HG03521 (cell line): ENCODE measurements around the gene STARD3.
"Not testable (repeated sequence)": the region's sequence is repeated elsewhere in the genome, so short reads cannot be mapped to it uniquely, and the experiment has no call there.

Source experiments
- ATAC-seq: cut with Tn5 transposase; IDR thresholded peaks from one replicate; pipeline ENCODE4 v1.9.1; 2021; ENCODE audit warnings: mild to moderate bottlenecking, moderate library complexity; ENCODE audit not compliant: unreplicated experiment

Gene STARD3

DNA sequence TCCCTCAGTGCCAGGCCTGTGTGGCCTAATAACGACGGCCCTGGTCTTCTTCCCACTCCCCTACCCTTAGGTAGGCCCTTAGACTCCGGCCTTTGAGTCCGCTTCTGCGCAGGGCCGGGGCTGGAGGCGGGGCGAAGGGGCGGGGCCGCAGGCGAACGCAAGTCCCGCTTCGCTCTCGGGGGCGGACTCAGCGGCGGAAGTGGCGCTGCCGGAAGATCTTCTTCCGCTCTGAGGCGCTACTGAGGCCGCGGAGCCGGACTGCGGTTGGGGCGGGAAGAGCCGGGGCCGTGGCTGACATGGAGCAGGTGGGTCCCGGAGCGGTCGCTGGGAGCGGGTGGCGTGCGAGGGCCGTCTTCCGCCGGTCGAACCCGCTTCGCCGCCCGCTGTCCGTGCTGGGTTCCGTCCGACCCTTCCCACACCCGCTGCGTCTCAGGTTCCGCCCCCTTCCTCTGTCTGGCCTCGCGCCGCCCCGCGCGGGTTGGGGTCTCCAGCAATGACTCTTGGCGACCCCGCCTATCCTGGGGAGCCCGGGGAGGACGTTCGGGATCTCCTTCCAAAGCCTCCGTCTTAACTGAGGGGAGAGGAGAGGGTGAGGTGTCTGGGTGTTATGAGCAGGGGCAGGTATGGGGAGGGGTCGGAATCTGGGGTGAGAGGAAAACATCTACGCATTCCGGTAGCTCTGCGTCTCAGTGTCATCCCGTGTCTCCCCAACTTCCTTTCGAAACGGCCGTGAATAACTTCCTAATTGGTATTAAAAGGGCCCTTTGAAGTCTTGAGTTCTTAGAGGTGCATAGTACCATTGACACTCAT, at the start of gene STARD3:
Gene STARD3 (plus strand): TSS at position 218 of the 810 bp plus-strand sequence. CDS start 16,388 bp downstream, outside the sequence.
- ATAC-seq = peak; percentile 77

DNA sequence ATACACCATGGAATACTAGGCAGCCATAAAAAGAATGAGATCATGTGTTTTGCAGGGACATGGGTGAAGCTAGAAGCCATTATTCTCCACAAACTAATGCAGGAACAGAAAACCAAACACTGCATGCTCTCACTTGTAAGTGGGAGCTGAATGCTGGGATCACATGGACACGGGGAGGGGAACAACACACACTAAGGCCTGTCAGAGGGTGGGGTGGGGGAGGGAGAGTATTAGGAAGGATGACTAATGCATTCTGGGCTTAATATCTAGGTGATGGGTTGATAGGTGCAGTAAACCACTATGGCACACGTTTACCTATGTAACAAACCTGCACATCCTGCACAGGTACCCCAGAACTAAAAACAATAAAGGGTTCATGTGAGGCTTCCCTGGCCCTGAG, 46.8 kb upstream of the STARD3 start:
- not testable (repeated sequence) for ATAC-seq

DNA sequence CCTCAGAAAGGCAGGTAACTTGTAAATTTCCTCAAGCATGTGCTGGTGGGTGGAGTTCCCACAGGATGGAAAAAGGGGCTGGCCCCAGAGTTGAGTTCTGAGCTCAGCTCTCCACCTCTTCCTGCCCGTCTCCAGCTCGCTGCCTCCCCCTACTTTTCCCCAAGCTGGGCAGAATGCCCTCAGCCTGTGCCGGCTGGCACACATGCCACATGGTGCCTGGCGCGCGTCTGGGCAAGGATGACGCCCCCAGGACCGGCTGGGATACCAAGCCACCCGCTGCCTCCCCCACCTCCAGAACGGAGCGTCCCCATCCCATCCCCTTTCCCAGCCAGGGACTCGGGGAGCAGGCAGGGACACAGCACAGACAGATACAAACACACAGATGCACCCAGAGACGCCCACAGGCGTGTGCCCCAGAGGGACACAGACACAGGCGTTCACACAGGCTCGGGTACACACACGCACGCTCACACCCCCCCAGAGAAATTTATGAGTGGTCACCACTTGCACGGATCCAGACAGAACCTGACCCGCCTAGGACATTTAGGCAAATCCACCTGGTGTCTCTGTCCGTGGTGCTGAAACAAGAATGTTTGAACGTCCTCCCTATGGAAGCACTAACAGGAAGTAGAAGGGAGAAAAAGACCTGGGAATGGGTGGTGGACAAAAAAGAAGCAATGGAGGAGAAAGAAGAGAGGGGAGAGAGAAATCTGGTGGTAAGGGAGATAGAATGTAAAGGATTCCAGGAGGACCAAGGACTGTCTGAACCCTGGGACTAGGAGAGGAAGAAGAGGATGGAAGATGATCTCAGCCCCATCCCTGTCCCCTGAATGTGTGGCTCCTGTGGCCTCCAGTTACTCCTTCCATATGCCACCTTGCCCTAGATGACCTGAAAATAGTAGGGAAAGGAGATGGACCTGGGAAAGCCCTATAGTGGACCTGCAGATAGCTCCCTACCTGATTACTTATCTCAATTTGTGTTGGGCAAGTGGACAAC, 44.7 kb upstream of the STARD3 start:
- no peak for ATAC-seq

DNA sequence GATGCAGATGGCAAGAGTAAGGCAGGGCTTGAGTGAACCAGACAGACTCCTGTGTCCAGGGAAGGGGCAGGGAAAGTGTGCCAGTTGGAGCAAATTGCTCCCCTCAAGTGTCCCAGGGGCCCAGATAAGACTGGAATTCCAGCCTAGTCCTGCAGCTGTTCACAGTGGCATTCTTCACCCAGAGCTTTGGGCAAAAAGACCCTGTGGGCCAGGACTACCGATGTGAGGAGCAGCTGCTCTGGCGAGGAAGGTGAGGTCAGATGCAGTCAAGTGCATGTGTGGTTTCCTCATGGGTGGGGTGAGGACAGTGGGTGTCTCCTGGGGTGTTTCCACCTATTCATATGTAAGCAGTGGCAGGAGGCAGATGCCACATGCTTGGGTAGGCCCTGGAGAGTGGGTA, 43.6 kb upstream of the STARD3 start:
- ATAC-seq = no peak

DNA sequence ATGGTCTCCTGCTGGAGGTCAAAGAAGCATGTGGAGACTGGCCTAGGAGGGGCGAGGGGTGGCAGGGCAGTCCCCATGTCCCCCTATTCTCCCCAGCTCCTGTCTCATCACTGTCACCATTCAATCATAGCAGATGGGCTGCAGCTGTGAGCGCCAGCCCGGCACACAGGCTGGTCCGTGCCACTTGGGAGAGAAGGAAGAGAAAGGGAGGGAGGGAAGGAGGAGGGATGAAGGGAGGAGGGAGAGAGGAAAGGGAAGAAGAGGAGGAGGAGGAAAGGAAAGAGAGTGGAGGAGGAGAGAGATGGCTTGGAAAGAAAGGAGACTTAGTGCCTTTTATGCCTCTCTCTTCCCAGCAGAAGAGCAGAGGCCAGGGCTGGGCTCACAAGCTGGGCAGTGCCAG, 41.6 kb upstream of the STARD3 start:
- ATAC-seq = no peak

DNA sequence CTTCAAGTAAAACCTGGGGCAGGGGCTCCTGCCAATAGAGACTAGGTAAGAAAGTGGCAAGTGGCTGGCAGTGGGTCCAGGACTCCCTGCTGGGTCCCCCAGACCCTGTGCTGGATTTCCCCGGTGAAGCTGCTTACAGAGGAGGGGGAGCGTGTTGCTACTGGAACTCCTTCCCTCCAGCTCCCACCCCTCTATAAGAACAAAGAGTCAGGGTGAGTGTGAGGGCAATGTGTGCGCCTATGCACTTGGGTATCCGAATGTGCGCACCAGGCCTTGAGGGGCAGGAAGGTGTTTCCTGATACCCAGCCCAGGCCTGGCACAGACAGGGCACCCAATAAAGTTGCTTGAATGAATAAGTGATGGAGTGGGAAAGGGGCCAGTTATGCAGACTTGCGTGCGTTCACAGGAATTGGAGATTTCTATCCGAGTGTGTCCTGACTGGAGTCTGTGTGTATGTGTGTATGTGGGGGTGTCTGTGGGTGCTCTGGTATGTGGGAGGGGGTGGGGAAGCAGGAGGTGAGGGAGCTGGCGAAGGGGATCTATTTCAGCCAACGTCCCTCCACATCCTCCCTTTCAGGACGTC, 40.9 kb upstream of the STARD3 start:
- ATAC-seq = no peak

DNA sequence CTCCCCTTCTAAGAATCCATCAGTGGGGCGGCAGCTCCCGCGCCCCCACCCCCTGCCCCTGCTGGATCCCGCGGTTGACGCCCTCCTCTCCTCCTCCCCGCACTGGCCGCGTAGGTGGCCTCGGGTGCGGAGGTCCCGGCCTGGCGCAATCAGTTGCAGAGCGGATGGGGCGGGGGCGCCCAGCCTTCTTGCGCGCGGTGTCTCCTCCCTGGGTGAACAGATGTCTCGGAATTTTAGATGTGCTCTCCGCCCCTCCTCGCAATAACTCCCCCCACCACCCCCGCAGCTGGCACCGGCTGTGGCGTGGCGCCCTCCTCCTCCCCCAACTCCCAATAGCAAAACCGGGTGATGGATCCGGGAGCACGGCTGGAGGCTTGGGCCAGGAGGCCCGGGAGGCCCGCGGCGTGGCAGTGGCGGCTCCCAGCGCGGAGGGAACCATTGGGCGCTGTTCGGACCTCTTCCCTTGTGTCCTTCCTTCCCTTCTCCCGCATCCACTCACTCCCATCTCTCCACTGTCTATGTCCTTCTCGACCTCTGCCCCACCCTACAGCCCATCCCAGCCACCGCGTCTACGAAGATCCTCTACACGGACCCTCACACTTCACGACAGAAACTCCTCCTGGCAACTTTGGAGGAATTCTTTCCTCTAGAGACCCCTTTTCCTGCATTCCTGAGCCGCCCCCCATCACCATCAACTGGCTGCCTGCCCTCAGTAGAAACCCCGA, 40.2 kb upstream of the STARD3 start:
- ATAC-seq = no peak

DNA sequence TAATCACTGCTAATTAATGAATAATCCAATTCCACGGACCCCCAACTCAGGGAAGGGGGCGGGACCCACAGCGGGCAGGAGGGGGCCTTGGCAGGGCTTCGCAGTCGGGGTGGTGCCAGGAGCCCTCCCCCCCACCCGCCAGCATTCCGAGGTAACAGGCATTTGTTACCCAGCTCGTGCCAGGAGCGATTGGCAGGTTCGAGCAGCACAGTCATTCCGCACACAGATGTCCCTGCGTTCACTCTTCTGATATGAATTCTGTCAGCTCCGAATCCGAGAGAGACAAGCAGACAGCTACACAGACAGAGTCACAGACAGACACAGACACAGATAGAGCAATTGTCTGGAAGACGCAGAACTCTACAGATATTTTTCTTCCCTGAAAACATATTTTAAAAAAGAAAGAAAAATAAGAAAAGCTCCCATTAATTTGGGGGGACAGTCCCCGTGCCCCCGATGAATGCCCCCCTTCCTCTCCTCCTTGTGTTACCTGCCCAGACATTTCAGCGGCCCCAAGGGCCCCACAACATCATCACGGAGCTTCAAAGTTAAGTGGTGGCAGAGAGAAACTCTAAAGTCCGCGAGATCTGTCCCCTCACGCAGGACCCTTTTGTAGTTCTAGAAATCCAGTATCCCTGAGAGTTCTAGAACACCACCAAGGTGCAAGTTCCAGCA, 39.4 kb upstream of the STARD3 start:
- ATAC-seq = no peak

DNA sequence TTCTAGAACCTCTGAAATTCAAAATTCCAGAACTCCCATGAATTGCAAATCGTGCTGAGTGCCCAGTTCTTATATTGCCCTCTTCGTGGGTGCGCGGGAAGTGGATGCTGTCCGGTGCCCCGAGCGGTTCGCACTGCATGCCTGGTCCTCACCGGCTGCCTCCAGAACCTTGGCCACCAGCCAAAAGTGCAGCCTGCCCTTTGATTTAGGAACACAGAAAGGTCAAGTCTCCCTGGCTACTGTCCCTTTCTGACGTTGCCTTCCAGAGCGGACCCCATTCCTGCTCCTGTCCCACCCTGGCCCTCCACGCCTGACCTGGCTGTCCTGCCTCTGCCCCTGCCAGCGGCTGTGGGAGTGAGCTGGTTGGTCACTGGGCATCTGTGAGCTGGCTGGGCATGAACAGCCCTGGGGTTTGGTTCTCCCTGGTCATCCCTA, 38.9 kb upstream of the STARD3 start:
- no peak for ATAC-seq

DNA sequence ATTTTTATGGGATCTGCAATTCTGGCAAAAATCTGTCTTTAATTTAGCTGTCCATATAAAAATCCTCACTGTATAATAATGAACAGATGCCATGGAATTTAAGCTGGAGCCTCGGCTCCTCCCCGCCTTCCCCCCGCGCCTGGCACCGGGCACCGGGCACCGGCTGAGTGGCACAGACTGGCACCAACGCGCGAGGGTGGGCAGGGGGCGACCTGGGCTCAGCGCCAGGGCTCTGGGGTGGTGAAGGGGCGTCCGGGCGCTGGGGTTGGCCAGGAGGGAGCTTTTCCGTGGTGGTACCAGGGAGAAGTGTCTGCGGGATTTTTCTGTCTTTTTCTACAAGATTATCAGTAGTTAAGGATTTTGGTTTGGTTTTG, 38.3 kb upstream of the STARD3 start:
- ATAC-seq = no peak

DNA sequence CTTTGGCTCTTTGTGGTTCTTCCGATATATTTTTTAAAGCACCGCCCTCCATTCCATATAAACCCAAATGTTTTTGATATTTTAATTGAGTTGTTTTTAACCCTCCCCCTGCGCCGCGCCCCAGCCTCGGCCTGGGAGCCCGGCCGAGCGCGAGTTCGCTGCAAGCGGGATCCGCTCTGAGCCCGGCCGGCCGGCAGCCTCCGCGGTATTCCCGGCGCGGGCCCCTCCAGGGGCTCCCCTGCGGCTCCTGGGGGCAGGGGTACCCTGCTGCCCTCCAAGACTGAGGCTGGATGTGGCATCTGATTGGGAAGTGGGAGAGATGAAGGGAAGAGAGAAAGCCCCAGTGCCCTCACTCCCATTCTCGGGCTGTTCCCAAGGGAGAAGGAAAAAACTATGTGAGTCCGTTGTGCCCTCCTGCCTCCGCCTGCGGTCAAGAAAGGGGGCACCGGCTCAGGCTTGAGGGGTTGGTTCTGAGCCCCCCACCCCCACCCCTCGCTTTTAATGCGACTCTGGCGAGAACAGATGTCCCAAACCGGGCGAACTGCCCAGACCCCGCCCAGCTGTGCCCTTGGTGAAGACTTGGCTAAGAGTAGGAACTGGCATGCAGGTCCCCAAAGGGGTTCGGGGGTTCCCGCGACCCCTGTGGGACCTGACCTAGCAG, 37.8 kb upstream of the STARD3 start:
- ATAC-seq = no peak

DNA sequence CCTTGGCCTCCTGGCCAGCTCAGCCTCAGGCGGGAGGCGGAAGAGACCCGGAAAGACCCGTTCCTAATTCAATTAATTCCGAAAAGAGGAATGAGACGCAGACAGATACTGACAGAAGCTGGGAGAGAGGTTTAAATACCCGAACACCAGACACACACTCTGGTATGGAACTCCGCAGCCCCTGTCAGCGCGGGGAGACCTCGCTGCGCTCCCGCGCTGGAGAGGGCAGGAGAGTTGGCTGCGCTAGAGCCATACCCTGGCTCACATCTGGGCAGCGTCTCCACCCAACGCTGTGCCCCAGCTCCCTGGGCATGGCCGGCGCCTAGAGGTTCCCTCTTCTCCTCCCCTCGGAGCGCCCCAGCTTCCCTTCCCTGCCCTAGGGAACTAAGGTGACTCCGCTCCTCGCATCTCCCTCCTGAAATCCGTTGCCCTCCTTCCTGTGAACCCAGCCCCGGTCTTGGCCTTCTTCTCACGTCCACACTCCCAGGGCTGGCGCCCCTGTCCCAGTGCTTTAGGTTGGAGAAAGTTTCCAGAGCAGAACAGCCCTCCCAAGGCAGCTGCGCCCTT, 37.2 kb upstream of the STARD3 start:
- ATAC-seq = no peak

DNA sequence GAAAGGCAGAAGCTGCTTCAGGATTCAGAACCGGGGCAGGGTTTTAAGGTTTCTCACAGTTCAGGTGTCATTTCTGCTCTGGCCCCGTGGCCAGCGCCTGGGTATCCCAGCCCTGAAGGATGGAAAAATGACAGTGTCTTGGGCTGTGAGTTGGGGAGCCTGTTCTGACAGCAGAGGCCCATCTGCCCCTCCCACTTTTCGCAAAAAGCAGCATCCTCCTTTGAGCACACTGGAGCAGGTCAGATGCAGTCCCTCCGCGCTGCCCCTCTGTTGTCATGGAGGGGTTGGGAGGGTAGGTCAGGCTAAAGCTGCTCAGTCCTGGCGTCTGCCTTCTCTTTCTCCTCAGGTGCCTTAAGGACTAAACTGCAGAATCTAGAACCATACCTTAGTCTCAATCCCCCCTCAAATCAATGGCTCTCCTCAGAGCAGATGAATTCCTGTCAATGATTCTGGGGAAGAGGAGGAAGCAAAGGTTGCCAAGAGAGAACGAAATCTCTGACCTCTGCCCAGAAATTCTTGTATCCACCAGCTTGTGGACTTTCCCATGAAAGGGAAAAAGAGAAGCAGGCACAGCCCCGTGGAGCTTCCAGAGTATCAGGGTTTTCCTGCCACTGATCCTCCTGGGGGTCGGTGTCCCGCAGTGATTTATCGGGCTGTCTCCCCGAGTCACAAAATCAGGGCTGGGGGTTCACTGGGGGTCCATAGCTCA, 36.5 kb upstream of the STARD3 start:
- ATAC-seq = no peak

DNA sequence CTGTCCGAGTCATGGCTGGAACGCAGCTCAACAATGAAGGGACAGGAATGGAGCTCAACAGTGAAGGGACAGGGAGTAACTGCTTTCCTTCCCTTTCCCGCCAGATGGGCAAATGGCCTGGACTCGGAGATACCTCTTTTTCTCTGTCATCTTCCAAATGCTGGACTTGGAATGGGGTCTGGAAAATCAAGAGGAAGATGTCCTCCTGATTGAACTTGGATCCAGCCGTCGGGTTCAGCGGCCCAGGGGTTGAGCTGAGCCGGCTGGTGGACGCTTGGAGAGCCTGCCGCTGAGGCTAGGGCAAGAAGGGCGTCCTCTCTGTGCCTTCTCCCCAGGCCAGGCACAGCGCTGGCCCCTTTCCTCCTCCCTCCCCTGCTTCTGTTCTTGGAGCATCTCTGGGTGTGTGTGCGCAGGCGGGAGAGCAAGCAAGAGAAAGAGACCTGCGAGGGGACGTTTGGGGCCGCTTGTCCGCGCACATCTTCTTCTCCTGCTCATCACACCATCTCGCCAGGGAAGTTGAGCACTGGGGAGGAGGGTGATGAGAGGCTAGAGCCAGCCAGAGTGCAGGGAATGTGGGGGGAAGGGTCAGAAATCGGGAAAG, 35.8 kb upstream of the STARD3 start:
- no peak for ATAC-seq

DNA sequence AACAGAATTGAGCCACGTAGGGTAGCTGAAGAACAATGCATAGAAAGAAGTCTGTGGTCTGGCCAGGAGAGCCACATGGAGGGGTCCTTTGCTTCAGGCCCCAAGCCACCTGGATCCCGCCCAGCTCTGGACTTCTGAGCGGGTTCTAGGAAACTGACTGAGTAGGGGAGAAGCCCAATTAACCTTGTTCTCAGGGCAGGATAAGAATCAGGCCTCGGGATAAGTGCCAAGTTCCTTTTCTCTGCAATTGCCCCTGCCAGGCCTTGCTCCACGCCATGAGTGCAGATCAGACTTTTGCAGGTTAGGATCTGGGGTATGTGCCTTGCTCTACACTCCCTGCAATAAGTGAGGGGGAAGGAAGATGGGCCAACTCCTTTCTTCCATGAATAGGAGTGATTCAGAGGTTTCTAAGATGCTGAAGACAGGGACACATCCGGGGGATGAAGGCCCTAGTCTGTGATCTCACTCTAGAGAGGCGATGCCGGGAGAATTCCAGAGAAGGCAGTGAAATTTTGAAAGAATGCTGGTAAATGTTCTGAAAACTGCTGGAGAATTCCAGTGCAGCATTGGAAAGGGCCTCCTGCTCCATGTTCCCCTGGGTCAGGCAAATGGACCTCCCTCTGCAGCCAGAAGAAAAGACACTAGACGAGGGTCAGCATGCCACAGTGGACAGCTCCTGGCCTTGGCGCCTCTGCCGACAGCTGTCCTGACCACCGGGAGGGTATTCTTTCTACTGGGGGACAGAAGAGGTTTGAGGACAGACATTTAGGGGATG, 35.0 kb upstream of the STARD3 start:
- ATAC-seq = no peak

DNA sequence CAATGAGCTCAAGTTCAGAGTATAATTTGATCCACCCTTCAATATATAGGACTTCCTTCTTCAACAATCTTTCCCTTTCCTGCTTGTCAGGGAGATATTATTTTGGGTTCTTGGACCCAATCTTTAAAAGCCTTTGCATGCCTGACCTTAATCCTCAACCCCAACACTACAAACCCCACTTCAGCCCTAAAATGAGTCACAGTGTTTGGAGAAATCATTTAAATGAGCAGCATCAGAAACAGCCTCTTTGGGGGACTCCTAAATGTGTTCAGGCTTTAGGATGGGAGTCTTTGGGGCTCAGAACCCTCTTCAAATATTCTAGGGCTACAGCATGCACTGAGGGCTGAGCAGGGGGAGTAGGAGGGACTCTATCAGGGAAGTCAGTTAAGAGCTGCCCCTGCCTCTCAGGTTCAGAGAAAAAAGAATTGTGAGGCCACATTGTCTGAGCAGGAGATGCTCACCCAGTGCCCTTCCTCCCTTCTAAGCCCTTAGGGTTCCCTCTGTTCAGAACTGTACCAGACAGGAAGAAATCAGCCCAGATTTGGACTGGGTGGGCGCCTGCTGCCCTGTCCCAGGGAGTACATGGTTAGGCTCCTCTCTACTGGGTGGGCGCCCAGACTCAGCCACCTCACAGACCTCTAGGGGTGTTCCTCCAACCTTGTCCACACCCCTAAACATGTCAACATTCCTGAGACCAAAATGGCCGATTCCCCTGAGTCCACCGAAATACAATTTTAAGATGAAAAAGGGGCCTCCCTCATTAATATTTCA, 34.2 kb upstream of the STARD3 start:
- no peak for ATAC-seq
